ENCODE results near the gene DNAJB8. TPM values are rescaled to one million over a fixed set of nuclear protein-coding genes. Genes with fewer than 3 reads are reported as not detected.

The DNAJB8 gene
- total RNA-seq, 4 donors from 2014 or later: not detected

- 60% methylated on average over 1 of the region's 12 CpGs for WGBS
- TF ChIP-seq POLR2AphosphoS5 (IDR thresholded peaks at IDR 0.05): no peak
- no peak for TF ChIP-seq POLR2A (IDR thresholded peaks at IDR 0.05; ENCODE audit: low read depth)
- no peak for TF ChIP-seq EP300 (IDR thresholded peaks at IDR 0.05)
- no peak for TF ChIP-seq CTCF (IDR thresholded peaks at IDR 0.05)
- peaks cover 0 to 2% (median under 1%) of the 10 kb centered on the region in 4 donors for H3K4me1 ChIP-seq
- intact Hi-C loops (cut with DNase I): no loop called here
- H3K4me3 ChIP-seq: no peak overlapping the region
- H3K27ac ChIP-seq (replicated peaks in 1 of 4): no peak overlapping the region
- no peak for DNase-seq (ENCODE audit: extremely low spot score)
- no peaks in the 10 kb centered on the region for H3K36me3 ChIP-seq
- H3K27me3 ChIP-seq: peaks cover 0 to 10% (median 0%) of the 10 kb centered on the region in 4 donors
- H3K9me3 ChIP-seq: no peaks in the 10 kb centered on the region
These were observed 45.8 kb downstream of the DNAJB8 start for GRCh38 chr3:128420720-128421438.

- TF ChIP-seq CTCF (IDR thresholded peaks at IDR 0.05): no peak
- no peak for TF ChIP-seq EP300 (IDR thresholded peaks at IDR 0.05)
- TF ChIP-seq POLR2A (IDR thresholded peaks at IDR 0.05; ENCODE audit: low read depth): no peak
- TF ChIP-seq POLR2AphosphoS5 (IDR thresholded peaks at IDR 0.05): no peak
- no peak overlapping the region for H3K4me3 ChIP-seq
- H3K27me3 ChIP-seq: peaks cover 0 to 4% (median 0%) of the 10 kb centered on the region in 4 donors
- H3K4me1 ChIP-seq: no peaks in the 10 kb centered on the region
- no peaks in the 10 kb centered on the region for H3K36me3 ChIP-seq
- no peak for DNase-seq (ENCODE audit: extremely low spot score)
- intact Hi-C loops (cut with DNase I): no loop called here
- 89% methylated on average over 5 of the region's 7 CpGs for WGBS
- no peak overlapping the region for H3K27ac ChIP-seq (replicated peaks in 1 of 4)
- H3K9me3 ChIP-seq: no peaks in the 10 kb centered on the region
These were observed 46.4 kb downstream of the DNAJB8 start for GRCh38 chr3:128420289-128420688.

- no peak overlapping the region for H3K4me3 ChIP-seq
- H3K4me1 ChIP-seq: no peaks in the 10 kb centered on the region
- no peak for TF ChIP-seq POLR2AphosphoS5 (IDR thresholded peaks at IDR 0.05)
- no peak for TF ChIP-seq CTCF (IDR thresholded peaks at IDR 0.05)
- no peak for TF ChIP-seq EP300 (IDR thresholded peaks at IDR 0.05)
- no peak for TF ChIP-seq POLR2A (IDR thresholded peaks at IDR 0.05; ENCODE audit: low read depth)
- DNase-seq (ENCODE audit: extremely low spot score): no peak
- no peak overlapping the region for H3K27ac ChIP-seq (replicated peaks in 1 of 4)
- intact Hi-C loops (cut with DNase I): no loop called here
- H3K27me3 ChIP-seq: no peaks in the 10 kb centered on the region
- no peaks in the 10 kb centered on the region for H3K9me3 ChIP-seq
- no peaks in the 10 kb centered on the region for H3K36me3 ChIP-seq
- WGBS: 90% methylated on average over 4 of the region's 4 CpGs
These were observed 47.4 kb downstream of the DNAJB8 start for GRCh38 chr3:128419311-128419710.

GRCh38 chr3:128418900-128419299 is 47.8 kb downstream of the DNAJB8 start:
- TF ChIP-seq POLR2A (IDR thresholded peaks at IDR 0.05; ENCODE audit: low read depth) (no peak), CTCF (IDR thresholded peaks at IDR 0.05) (no peak), EP300 (IDR thresholded peaks at IDR 0.05) (no peak), POLR2AphosphoS5 (IDR thresholded peaks at IDR 0.05) (no peak)
- intact Hi-C loops (cut with DNase I): no loop called here
- no peak overlapping the region for H3K27ac ChIP-seq (replicated peaks in 1 of 4)
- no peaks in the 10 kb centered on the region for H3K9me3 ChIP-seq
- H3K36me3 ChIP-seq: no peaks in the 10 kb centered on the region
- no peak overlapping the region for H3K4me3 ChIP-seq
- no peaks in the 10 kb centered on the region for H3K27me3 ChIP-seq
- 83% methylated on average over 2 of the region's 2 CpGs for WGBS
- H3K4me1 ChIP-seq: no peaks in the 10 kb centered on the region
- DNase-seq (ENCODE audit: extremely low spot score): no peak
